Trophoblast cell (in vitro differentiated cells and primary cell): ENCODE data around the gene PELI2.
A peak's percentile ranks its signal among the peaks of the same experiment; 100 is the strongest.

Experiments
- DNase-seq, 2 donors: peaks; one replicate each; pipeline ENCODE4 v3.0.0-alpha.2; 2016
- H2AFZ ChIP-seq: 2 replicates; pipeline ENCODE4 v1.6.1; 2013; ENCODE audit warnings: low read length, moderate library complexity, mild to moderate bottlenecking; ENCODE audit not compliant: insufficient read depth, poor library complexity
- H2AK5ac ChIP-seq: 2 replicates; pipeline ENCODE4 v1.6.1; 2013; ENCODE audit warnings: mild to moderate bottlenecking, low read length
- H2BK120ac ChIP-seq: 2 replicates; pipeline ENCODE4 v1.6.1; 2013; ENCODE audit warnings: low read length, mild to moderate bottlenecking, moderate library complexity; ENCODE audit not compliant: insufficient read depth, poor library complexity
- H2BK12ac ChIP-seq: 2 replicates; pipeline ENCODE4 v1.6.1; 2013; ENCODE audit warnings: mild to moderate bottlenecking, low read length, moderate library complexity
- H2BK5ac ChIP-seq: 2 replicates; pipeline ENCODE4 v1.6.1; 2013; ENCODE audit warnings: low read length, low read depth, moderate library complexity, mild to moderate bottlenecking; ENCODE audit not compliant: poor library complexity
- H3K14ac ChIP-seq: 2 replicates; pipeline ENCODE4 v1.6.1; 2013; ENCODE audit warnings: mild to moderate bottlenecking, low read length
- H3K18ac ChIP-seq: 2 replicates; pipeline ENCODE4 v1.6.1; 2013; ENCODE audit warnings: mild to moderate bottlenecking, low read length
- H3K23ac ChIP-seq: 2 replicates; pipeline ENCODE4 v1.6.1; 2013; ENCODE audit warnings: low read length
- H3K27ac ChIP-seq: 2 replicates; pipeline ENCODE4 v1.5.1; 2013; ENCODE audit warnings: low read depth, mild to moderate bottlenecking, inconsistent platforms, low read length, moderate library complexity
- H3K27me3 ChIP-seq: 2 replicates; pipeline ENCODE4 v1.6.1; 2013; ENCODE audit warnings: inconsistent platforms, mild to moderate bottlenecking, low read length, moderate library complexity; ENCODE audit not compliant: insufficient read depth
- H3K36me3 ChIP-seq, 2 experiments: 1 replicate in 1 of 2; 2 replicates in 1 of 2; pipeline ENCODE4 v1.6.1; 2013; ENCODE audit warnings: low read length in 2 of 2, mild to moderate bottlenecking in 2 of 2, moderate library complexity in 1 of 2; ENCODE audit not compliant: insufficient read depth in 2 of 2, control insufficient read depth in 1 of 2
- H3K4ac ChIP-seq: 2 replicates; pipeline ENCODE4 v1.6.1; 2013; ENCODE audit warnings: low read depth, mild to moderate bottlenecking, low read length, moderate library complexity
- H3K4me1 ChIP-seq, 2 experiments: 1 replicate in 1 of 2; 2 replicates in 1 of 2; pipeline ENCODE4 v1.6.1; 2013; ENCODE audit warnings: low read length in 2 of 2, mild to moderate bottlenecking in 2 of 2, moderate library complexity in 1 of 2; ENCODE audit not compliant: insufficient read depth in 2 of 2, control insufficient read depth in 1 of 2
- H3K4me2 ChIP-seq: 2 replicates; pipeline ENCODE4 v1.6.1; 2013; ENCODE audit warnings: inconsistent platforms, mild to moderate bottlenecking, low read length, moderate library complexity
- H3K4me3 ChIP-seq: 2 replicates; pipeline ENCODE4 v1.5.1; 2013; ENCODE audit warnings: mild to moderate bottlenecking, low read depth, low read length, inconsistent platforms
- H3K79me1 ChIP-seq: one replicate; pipeline ENCODE4 v1.6.1; 2013; ENCODE audit warnings: low read length
- H3K79me2 ChIP-seq: 2 replicates; pipeline ENCODE4 v1.6.1; 2013; ENCODE audit warnings: low read length, mild to moderate bottlenecking; ENCODE audit not compliant: control insufficient read depth, insufficient read depth, poor library complexity
- H3K9ac ChIP-seq: 2 replicates; pipeline ENCODE4 v1.6.1; 2013; ENCODE audit warnings: mild to moderate bottlenecking, low read length
- H3K9me3 ChIP-seq: 2 replicates; pipeline ENCODE4 v1.6.1; 2013; ENCODE audit warnings: low read depth, mild to moderate bottlenecking, control low read depth, inconsistent platforms, low read length; ENCODE audit not compliant: insufficient read depth
- H4K12ac ChIP-seq: 2 replicates; pipeline ENCODE4 v1.6.1; 2013; ENCODE audit warnings: low read depth, mild to moderate bottlenecking, low read length, moderate library complexity
- H4K8ac ChIP-seq: 2 replicates; pipeline ENCODE4 v1.6.1; 2013; ENCODE audit warnings: low read depth, mild to moderate bottlenecking, low read length, moderate library complexity
- H4K91ac ChIP-seq: one replicate; pipeline ENCODE4 v1.6.1; 2013; ENCODE audit warnings: low read depth, mild to moderate bottlenecking, low read length, moderate library complexity
- WGBS: extraction: QIAGEN DNeasy Blood & Tissue Kit; methylation state at CpG from one replicate; pipeline ENCODE4 v1.1.7; 2013; ENCODE audit warnings: missing lambda C conversion rate; ENCODE audit not compliant: insufficient read length, insufficient coverage; ENCODE audit errors: extremely low coverage; 5-methylcytosine and 5-hydroxymethylcytosine counted together

The PELI2 gene

GRCh38 chr14:56271970-56272369, 153.8 kb downstream of the PELI2 start:
- Histone ChIP-seq H3K4ac (no peak overlapping the region), H2BK120ac (no peak overlapping the region), H3K9me3 (no peaks in the 10 kb centered on the region), H3K79me2 (no peaks in the 10 kb centered on the region), H3K9ac (no peak overlapping the region), H3K23ac (no peak overlapping the region), H3K36me3 (no peaks in the 10 kb centered on the region), H3K4me1 (no peaks in the 10 kb centered on the region), H3K14ac (no peak overlapping the region), H3K4me2 (no peak overlapping the region), H4K91ac (no peak overlapping the region), H2BK5ac (no peak overlapping the region), H2AK5ac (no peak overlapping the region), H3K27ac (no peak overlapping the region), H3K79me1 (no peaks in the 10 kb centered on the region), H2BK12ac (no peak overlapping the region), H3K18ac (no peak overlapping the region), H3K4me3 (no peak overlapping the region), H4K8ac (no peak overlapping the region), H2AFZ (no peak overlapping the region), H4K12ac (no peak overlapping the region), H3K27me3 (no peaks in the 10 kb centered on the region)
- WGBS: no CpG with 5 or more reads among the region's 5 CpGs
- no peak for DNase-seq

DNA sequence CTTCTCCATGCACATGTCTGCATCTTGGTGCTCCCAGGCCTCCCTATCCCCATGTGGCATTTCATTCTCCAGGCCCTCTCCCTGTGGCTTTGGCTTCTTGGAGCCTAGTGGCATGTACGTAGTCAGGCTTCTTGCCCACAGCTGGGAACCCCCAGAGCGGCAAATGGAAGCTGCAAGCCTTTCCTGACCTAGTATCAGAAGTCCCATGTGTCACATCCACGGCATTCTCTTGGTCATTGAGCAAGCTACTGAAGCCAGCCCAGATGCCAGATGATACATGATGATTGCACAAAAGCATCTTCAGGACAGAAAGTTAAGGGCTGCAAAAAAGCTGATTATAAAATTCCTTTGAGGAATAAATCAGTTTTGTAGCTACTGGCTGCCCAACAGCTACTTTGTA, 154.9 kb downstream of the PELI2 start:
- Histone ChIP-seq H4K12ac (no peak overlapping the region), H3K18ac (no peak overlapping the region), H3K36me3 (no peaks in the 10 kb centered on the region), H4K91ac (no peak overlapping the region), H2BK120ac (no peak overlapping the region), H3K4ac (no peak overlapping the region), H3K9me3 (no peaks in the 10 kb centered on the region), H3K79me2 (no peaks in the 10 kb centered on the region), H3K4me1 (no peaks in the 10 kb centered on the region), H2AK5ac (no peak overlapping the region), H3K4me2 (no peak overlapping the region), H2BK12ac (no peak overlapping the region), H3K14ac (no peak overlapping the region), H3K79me1 (no peaks in the 10 kb centered on the region), H3K9ac (no peak overlapping the region), H3K23ac (no peak overlapping the region), H2BK5ac (no peak overlapping the region), H3K27ac (no peak overlapping the region), H3K4me3 (no peak overlapping the region), H2AFZ (no peak overlapping the region), H3K27me3 (no peaks in the 10 kb centered on the region), H4K8ac (no peak overlapping the region)
- DNase-seq: peak in 1 of 2 donors; percentile 15
- WGBS: no CpG with 5 or more reads among the region's 3 CpGs

- Histone ChIP-seq H2AFZ (no peak overlapping the region), H2BK5ac (no peak overlapping the region), H3K27ac (no peak overlapping the region), H3K14ac (no peak overlapping the region), H3K18ac (no peak overlapping the region), H3K9ac (no peak overlapping the region), H3K4me3 (no peak overlapping the region), H4K8ac (no peak overlapping the region), H4K91ac (no peak overlapping the region), H2BK120ac (no peak overlapping the region), H3K4me1 (no peaks in the 10 kb centered on the region), H3K9me3 (no peaks in the 10 kb centered on the region), H2AK5ac (no peak overlapping the region), H3K4ac (no peak overlapping the region), H4K12ac (no peak overlapping the region), H3K4me2 (no peak overlapping the region), H3K23ac (no peak overlapping the region), H3K79me2 (no peaks in the 10 kb centered on the region), H3K27me3 (no peaks in the 10 kb centered on the region), H2BK12ac (no peak overlapping the region), H3K79me1 (no peaks in the 10 kb centered on the region), H3K36me3 (no peaks in the 10 kb centered on the region)
- no CpG with 5 or more reads among the region's 6 CpGs for WGBS
- no peak for DNase-seq
These were observed 155.7 kb downstream of the PELI2 start for GRCh38 chr14:56273951-56274350.

- H3K9ac ChIP-seq: no peak overlapping the region
- H3K79me2 ChIP-seq: no peaks in the 10 kb centered on the region
- no peak overlapping the region for H3K27ac ChIP-seq
- H3K4me3 ChIP-seq: no peak overlapping the region
- H2AFZ ChIP-seq: no peak overlapping the region
- H3K27me3 ChIP-seq: no peaks in the 10 kb centered on the region
- no peaks in the 10 kb centered on the region for H3K36me3 ChIP-seq
- H3K4me2 ChIP-seq: no peak overlapping the region
- no peak overlapping the region for H4K91ac ChIP-seq
- H2BK5ac ChIP-seq: no peak overlapping the region
- H4K8ac ChIP-seq: no peak overlapping the region
- no peaks in the 10 kb centered on the region for H3K4me1 ChIP-seq
- H4K12ac ChIP-seq: no peak overlapping the region
- DNase-seq: no peak
- H3K23ac ChIP-seq: no peak overlapping the region
- H3K18ac ChIP-seq: no peak overlapping the region
- H3K79me1 ChIP-seq: no peaks in the 10 kb centered on the region
- H3K9me3 ChIP-seq: no peaks in the 10 kb centered on the region
- H2AK5ac ChIP-seq: no peak overlapping the region
- H3K4ac ChIP-seq: no peak overlapping the region
- H3K14ac ChIP-seq: no peak overlapping the region
- H2BK12ac ChIP-seq: no peak overlapping the region
- no CpG with 5 or more reads among the region's 1 CpG for WGBS
- no peak overlapping the region for H2BK120ac ChIP-seq
These were observed 156.3 kb downstream of the PELI2 start for GRCh38 chr14:56274556-56274955.
